IMR-90 (cell line): ENCODE data around the gene EPHA6. TPM values are rescaled to one million over a fixed set of nuclear protein-coding genes. Genes with fewer than 3 reads are reported as not detected.

Experiments used
- ATAC-seq: fragments of 200-7000 bp; cut with Tn5 transposase; 2 replicates; pipeline ENCODE4 v1.9.1; 2020; ENCODE audit warnings: low read depth, mild to moderate bottlenecking, moderate library complexity
- BruUV-seq: library from RNA; stranded (reverse); fragments of 400-500 nt; replicated peaks from 2 replicates; lab custom pipeline; 2021; lab: Mats Ljungman, UMichigan
- CTCF ChIA-PET: fragments of 300-600 bp; formaldehyde crosslinking; extraction: SDS; loops from one replicate; lab custom pipeline; 2021; ENCODE audit warnings: antibody characterized with exemption; lab: Yijun Ruan, JAX
- POLR2A ChIA-PET: fragments of 300-600 bp; sonication (Branson Sonifier 250); formaldehyde crosslinking; loops from one replicate; lab custom pipeline; 2022; ENCODE audit warnings: antibody characterized with exemption; ENCODE audit not compliant: unreplicated experiment; lab: Charles Lee
- DNase-seq: peaks from one replicate; pipeline ENCODE4 v3.0.0; 2013
- H2AFZ ChIP-seq: replicated peaks from 2 replicates; pipeline ENCODE3; 2013; ENCODE audit warnings: low read length, mild to moderate bottlenecking; ENCODE audit not compliant: poor library complexity
- H2AK5ac ChIP-seq: 2 replicates; pipeline ENCODE4 v1.6.1; 2013; ENCODE audit warnings: low read depth, low read length, inconsistent platforms
- H2AK9ac ChIP-seq: replicated peaks from 2 replicates; pipeline ENCODE3; 2013; ENCODE audit warnings: mild to moderate bottlenecking, low read depth, low read length, moderate library complexity; ENCODE audit not compliant: poor library complexity
- H2BK120ac ChIP-seq: 2 replicates; pipeline ENCODE4 v1.6.1; 2013; ENCODE audit warnings: low read depth, low read length, inconsistent platforms
- H2BK15ac ChIP-seq: 3 replicates; pipeline ENCODE4 v1.6.1; 2013; ENCODE audit warnings: low read depth, low read length, inconsistent platforms
- H2BK20ac ChIP-seq: 2 replicates; pipeline ENCODE4 v1.6.1; 2013; ENCODE audit warnings: low read depth, mild to moderate bottlenecking, inconsistent platforms, low read length, moderate library complexity
- H2BK5ac ChIP-seq: 2 replicates; pipeline ENCODE4 v1.6.1; 2013; ENCODE audit warnings: mild to moderate bottlenecking, low read depth, low read length, inconsistent platforms; ENCODE audit not compliant: poor library complexity, severe bottlenecking
- H3K14ac ChIP-seq: replicated peaks from 2 replicates; pipeline ENCODE4 v1.6.1; 2013; ENCODE audit warnings: low read depth, low read length, inconsistent platforms
- H3K18ac ChIP-seq: 2 replicates; pipeline ENCODE4 v1.6.1; 2013; ENCODE audit warnings: low read depth, low read length, control low read depth
- H3K23ac ChIP-seq: 2 replicates; pipeline ENCODE4 v1.6.1; 2013; ENCODE audit warnings: low read depth, low read length, inconsistent platforms
- H3K27ac ChIP-seq: 2 replicates; pipeline ENCODE4 v1.5.1; 2013; ENCODE audit warnings: mild to moderate bottlenecking, control low read depth, low read length; ENCODE audit not compliant: insufficient read depth
- H3K27me3 ChIP-seq: 2 replicates; pipeline ENCODE4 v1.6.1; 2013; ENCODE audit warnings: low read length; ENCODE audit not compliant: control insufficient read depth, insufficient read depth
- H3K36me3 ChIP-seq: 2 replicates; pipeline ENCODE4 v1.6.1; 2013; ENCODE audit warnings: low read length, mixed read lengths; ENCODE audit not compliant: control insufficient read depth, insufficient read depth
- H3K4ac ChIP-seq: 2 replicates; pipeline ENCODE4 v1.6.1; 2013; ENCODE audit warnings: low read depth, low read length, inconsistent platforms
- H3K4me1 ChIP-seq: 2 replicates; pipeline ENCODE4 v1.6.1; 2013; ENCODE audit warnings: low read length, mixed read lengths; ENCODE audit not compliant: control insufficient read depth, insufficient read depth
- H3K4me2 ChIP-seq: 2 replicates; pipeline ENCODE4 v1.6.1; 2013; ENCODE audit warnings: low read depth, mild to moderate bottlenecking, control low read depth, low read length, moderate library complexity
- H3K4me3 ChIP-seq: 2 replicates; pipeline ENCODE4 v1.5.1; 2013; ENCODE audit warnings: low read depth, mild to moderate bottlenecking, control low read depth, low read length, moderate library complexity; ENCODE audit not compliant: insufficient read depth
- H3K56ac ChIP-seq: 2 replicates; pipeline ENCODE4 v1.6.1; 2013; ENCODE audit warnings: low read length, inconsistent platforms; ENCODE audit not compliant: insufficient read depth; ENCODE audit errors: extremely low read depth
- H3K79me1 ChIP-seq, 2 experiments: 2 replicates each; pipeline ENCODE4 v1.6.1; 2013; ENCODE audit warnings: low read length in 2 of 2, inconsistent platforms in 1 of 2, low read depth in 1 of 2
- H3K9ac ChIP-seq: 2 replicates; pipeline ENCODE4 v1.6.1; 2013; ENCODE audit warnings: low read depth, low read length, control low read depth
- H3K9me1 ChIP-seq: 2 replicates; pipeline ENCODE4 v1.6.1; 2013; ENCODE audit warnings: low read length, inconsistent platforms; ENCODE audit not compliant: insufficient read depth
- H3K9me3 ChIP-seq: 2 replicates; pipeline ENCODE4 v1.6.1; 2013; ENCODE audit warnings: low read length; ENCODE audit not compliant: control insufficient read depth, insufficient read depth
- H4K20me1 ChIP-seq: 2 replicates; pipeline ENCODE4 v1.6.1; 2013; ENCODE audit warnings: low read length, inconsistent platforms; ENCODE audit not compliant: insufficient read depth
- H4K5ac ChIP-seq: 2 replicates; pipeline ENCODE4 v1.6.1; 2013; ENCODE audit warnings: mild to moderate bottlenecking, low read depth, low read length, control low read depth
- H4K8ac ChIP-seq, 2 experiments: 2 replicates each; pipeline ENCODE4 v1.6.1; 2013; ENCODE audit warnings: low read depth in 2 of 2, low read length in 2 of 2, control low read depth in 1 of 2, inconsistent platforms in 1 of 2
- H4K91ac ChIP-seq: 2 replicates; pipeline ENCODE4 v1.6.1; 2013; ENCODE audit warnings: low read depth, low read length, inconsistent platforms; ENCODE audit not compliant: insufficient read depth
- MAFK ChIP-seq: IDR thresholded peaks from 2 replicates; pipeline ENCODE4 v1.6.1; 2012; ENCODE audit warnings: low read depth, low read length, improper control_type of control experiment
- POLR2A ChIP-seq: IDR thresholded peaks from 2 replicates; pipeline ENCODE4 v1.6.1; 2012; ENCODE audit warnings: mild to moderate bottlenecking, low read depth, low read length
- WGBS, 2 experiments: methylation state at CpG; one replicate each; pipeline versions ENCODE4 v1.1.5 to v1.1.7; 2013; ENCODE audit warnings: missing lambda C conversion rate in 2 of 2; ENCODE audit not compliant: insufficient read length in 1 of 2; ENCODE audit errors: extremely low coverage in 2 of 2; 5-methylcytosine and 5-hydroxymethylcytosine counted together
- dilution Hi-C: fragments of 300-500 bp; cut with HindIII; formaldehyde crosslinking; loops from one replicate; pipeline ENCODE4 v1.14.3; 2018; ENCODE audit warnings: low sequenced_read_pairs; ENCODE audit not compliant: unreplicated experiment
- in situ Hi-C: fragments of 300-500 bp; cut with MboI; formaldehyde crosslinking; loops from 3 replicates; pipeline ENCODE4 v1.14.3; 2019; ENCODE audit warnings: low sequenced_read_pairs, inconsistent platforms, mixed read lengths
- intact Hi-C: fragments of 100-400 bp; cut with micrococcal nuclease; formaldehyde crosslinking; loops from 2 replicates; pipeline ENCODE4 v1.10.0; 2022
- polyA plus RNA-seq, 3 experiments: library from polyadenylated mRNA; depleted of rRNA; stranded (reverse); fragments of >200 nt; gene quantifications; 2 replicates each; pipeline ENCODE4 v1.2.3, GENCODE V29; 2012; ENCODE audit warnings: low replicate concordance in 1 of 3
- total RNA-seq: library from RNA; depleted of rRNA; stranded (reverse); fragments of >200 nt; gene quantifications from 2 replicates; pipeline ENCODE4 v1.2.3, GENCODE V29; 2012

EPHA6 gene
- total and polyA plus RNA-seq, 2 of the 4 experiments (the other 2 are of a cell fraction): not detected

- ChIA-PET POLR2A (no interaction called here), CTCF (no interaction called here)
- no peak for ATAC-seq
- Histone ChIP-seq H4K91ac (no peak overlapping the region), H3K4me2 (no peak overlapping the region), H3K9me1 (no peaks in the 10 kb centered on the region), H2AK5ac (no peak overlapping the region), H3K4me3 (no peak overlapping the region), H3K56ac (no peak overlapping the region), H2AFZ (no peak overlapping the region), H2BK20ac (no peak overlapping the region), H4K5ac (no peak overlapping the region), H3K23ac (no peak overlapping the region), H3K27ac (no peak overlapping the region), H3K14ac (no peak overlapping the region), H3K9ac (no peak overlapping the region), H3K4ac (no peak overlapping the region), H3K36me3 (no peaks in the 10 kb centered on the region), H2BK5ac (no peak overlapping the region), H2BK120ac (no peak overlapping the region), H2BK15ac (no peak overlapping the region), H3K79me1 (no peaks in the 10 kb centered on the region), H3K4me1 (no peaks in the 10 kb centered on the region), H4K20me1 (no peaks in the 10 kb centered on the region), H4K8ac (no peak overlapping the region), H3K27me3 (no peaks in the 10 kb centered on the region), H3K9me3 (peaks cover 2% of the 10 kb centered on the region; the same call in 1 of the 2 replicates), H3K18ac (no peak overlapping the region), H2AK9ac (no peak overlapping the region)
- in situ Hi-C loops: no loop called here
- dilution Hi-C loops: no loop called here
- no TSS peak for BruUV-seq
- TF ChIP-seq MAFK (peak; percentile 90), POLR2A (no peak)
- WGBS, 2 experiments: no CpG with 5 or more reads among the region's 1 CpG
- intact Hi-C loops: no loop called here
- no peak for DNase-seq
Measured at GRCh38 chr3:97108136-97108535, 293.7 kb downstream of the EPHA6 start.
